Stimulated activated CD4-positive, alpha-beta T cell treated with anti-CD3 and anti-CD28 coated beads, Interleukin-4, amount 100 ng/mL, for 4 hours (primary cell): ENCODE data around the gene SEC14L3.
"Not testable (repeated sequence)": the region's sequence is repeated elsewhere in the genome, so short reads cannot be mapped to it uniquely, and the experiment has no call there.

Experiments
- DNase-seq, 2 experiments: peaks; one replicate each; pipeline ENCODE4 v3.0.0-alpha.2; 2020

SEC14L3 gene

GRCh38 chr22:30485362-30485988, 13.7 kb upstream of the SEC14L3 start:
- peak; percentile 61 to 73 for DNase-seq

GRCh38 chr22:30483169-30483568, 11.4 kb upstream of the SEC14L3 start:
- DNase-seq, result no peak

GRCh38 chr22:30481711-30482110, 9.9 kb upstream of the SEC14L3 start:
- DNase-seq, result no peak

GRCh38 chr22:30479981-30480380, 8.2 kb upstream of the SEC14L3 start:
- DNase-seq, result no peak

- no peak for DNase-seq
These were observed 3.0 kb upstream of the SEC14L3 start for GRCh38 chr22:30474683-30475424.

GRCh38 chr22:30474121-30474520, 2.3 kb upstream of the SEC14L3 start:
- no peak for DNase-seq

- no peak for DNase-seq
These were observed 1.3 kb upstream of the SEC14L3 start for GRCh38 chr22:30472994-30473720.

GRCh38 chr22:30470655-30471054, 1.2 kb downstream of the SEC14L3 start:
- no peak for DNase-seq

GRCh38 chr22:30469165-30469564, 2.7 kb downstream of the SEC14L3 start:
- no peak for DNase-seq

GRCh38 chr22:30460555-30460954, 11.3 kb downstream of the SEC14L3 start:
- DNase-seq, result not testable (repeated sequence)

GRCh38 chr22:30460147-30460546, 11.7 kb downstream of the SEC14L3 start:
- no peak for DNase-seq

GRCh38 chr22:30459181-30460052, 12.4 kb downstream of the SEC14L3 start:
- DNase-seq, result no peak

- no peak for DNase-seq
These were observed 13.8 kb downstream of the SEC14L3 start for GRCh38 chr22:30457981-30458380.

- DNase-seq, result no peak
These were observed 16.6 kb downstream of the SEC14L3 start for GRCh38 chr22:30455075-30455840.

- no peak for DNase-seq
These were observed 17.9 kb downstream of the SEC14L3 start for GRCh38 chr22:30453731-30454510.

GRCh38 chr22:30452861-30453260, 19.0 kb downstream of the SEC14L3 start:
- no peak for DNase-seq

GRCh38 chr22:30451488-30451887, 20.3 kb downstream of the SEC14L3 start:
- not testable (repeated sequence) for DNase-seq

- no peak for DNase-seq
These were observed 24.2 kb downstream of the SEC14L3 start for GRCh38 chr22:30447656-30448055.

- DNase-seq, result no peak
These were observed 26.2 kb downstream of the SEC14L3 start for GRCh38 chr22:30445438-30446145.

- DNase-seq, result peak in 1 of 2 experiments; percentile 28
These were observed 27.0 kb downstream of the SEC14L3 start for GRCh38 chr22:30444632-30445437.
